A549 (cell line): Measurements from ENCODE around the gene NANOS2. TPM values are rescaled to one million over a fixed set of nuclear protein-coding genes. Genes with fewer than 3 reads are reported as not detected.

ENCODE experiments used
- ATAC-seq, 2 experiments: fragments of 200-7000 bp in 1 of 2; fragments of >200 bp in 1 of 2; cut with Nextera tagmentation in 1 of 2; cut with Tn5 transposase in 1 of 2; 3 replicates each; pipeline versions ENCODE4 v1.8.0 to v1.9.1; 2018 to 2020; ENCODE audit warnings: mild to moderate bottlenecking in 1 of 2, moderate library complexity in 1 of 2
- CTCF ChIA-PET: fragments of 300-600 bp; sonication (Branson Sonifier 250); formaldehyde crosslinking; extraction: SDS; loops from one replicate; lab custom pipeline; 2021; ENCODE audit warnings: antibody characterized with exemption, inconsistent platforms; lab: Yijun Ruan, JAX
- POLR2A ChIA-PET: fragments of 350-600 bp; formaldehyde crosslinking; extraction: SDS; loops from one replicate; lab custom pipeline; 2021; ENCODE audit warnings: antibody characterized with exemption, inconsistent platforms; lab: Yijun Ruan, JAX
- DNase-seq, 2 experiments: peaks; one replicate each; pipeline versions ENCODE4 v3.0.0 to v3.0.0-alpha.2; 2011 to 2016; ENCODE audit warnings: low read depth in 1 of 2, low spot score in 1 of 2
- FAIRE-seq: peaks from 2 replicates; lab custom pipeline; 2011; peaks lifted over from hg19 to GRCh38; lab: Jason Lieb, UNC
- H3K27ac ChIP-seq, 2 experiments: fragments of >200 bp; sonication (Bioruptor Twin); formaldehyde crosslinking; 3 replicates each; pipeline ENCODE4 v1.5.1; 2016 to 2017
- H3K4me1 ChIP-seq: fragments of >200 bp; sonication (Bioruptor Twin); formaldehyde crosslinking; 3 replicates; pipeline ENCODE4 v1.6.1; 2016
- H3K4me2 ChIP-seq: fragments of >200 bp; sonication (Bioruptor Twin); formaldehyde crosslinking; 3 replicates; pipeline ENCODE4 v1.6.1; 2016
- H3K4me3 ChIP-seq: fragments of >200 bp; sonication (Bioruptor Twin); formaldehyde crosslinking; 3 replicates; pipeline ENCODE4 v1.5.1; 2016
- H3K9me3 ChIP-seq: fragments of >200 bp; sonication (Bioruptor Twin); formaldehyde crosslinking; 3 replicates; pipeline ENCODE4 v1.6.1; 2016
- CEBPB ChIP-seq, 2 experiments: fragments of >200 bp in 1 of 2; sonication (Bioruptor Twin) in 1 of 2; formaldehyde crosslinking in 1 of 2; IDR thresholded peaks; 2 replicates each; pipeline ENCODE4 v1.6.1; 2012 to 2016
- CHD4 ChIP-seq: fragments of 200-600 bp; sonication (generic); IDR thresholded peaks from 2 replicates; pipeline ENCODE4 v1.6.1; 2016; ENCODE audit warnings: antibody characterized with exemption, mild to moderate bottlenecking, borderline replicate concordance
- EHF ChIP-seq: fragments of 250-450 bp; sonication (Bioruptor Pico); IDR thresholded peaks from 2 replicates; pipeline ENCODE4 v1.5.0; 2020; ENCODE audit warnings: mild to moderate bottlenecking
- EP300 ChIP-seq, 2 experiments: fragments of >200 bp; sonication (Bioruptor Twin); formaldehyde crosslinking; IDR thresholded peaks; 2 replicates in 1 of 2; 3 replicates in 1 of 2; pipeline ENCODE4 v1.6.1; 2016 to 2017
- FOSB ChIP-seq: fragments of 250-450 bp; sonication (Bioruptor Pico); IDR thresholded peaks from 2 replicates; pipeline ENCODE4 v1.5.0; 2020; ENCODE audit warnings: mild to moderate bottlenecking, moderate library complexity
- FOXS1 ChIP-seq: fragments of 250-450 bp; sonication (Bioruptor Pico); IDR thresholded peaks from 2 replicates; pipeline ENCODE4 v1.5.0; 2020; ENCODE audit warnings: mild to moderate bottlenecking, moderate library complexity
- GATA3 ChIP-seq: IDR thresholded peaks from 2 replicates; pipeline ENCODE4 v1.6.1; 2012; ENCODE audit warnings: borderline replicate concordance
- HDAC2 ChIP-seq: fragments of 200-600 bp; sonication (generic); IDR thresholded peaks from 2 replicates; pipeline ENCODE4 v1.6.1; 2016
- HEYL ChIP-seq: fragments of 250-450 bp; sonication (Bioruptor Pico); IDR thresholded peaks from 2 replicates; pipeline ENCODE4 v1.8.0; 2021; ENCODE audit warnings: mild to moderate bottlenecking, moderate library complexity
- HOXB5 ChIP-seq: fragments of 250-450 bp; sonication (Bioruptor Pico); IDR thresholded peaks from 2 replicates; pipeline ENCODE4 v1.5.0; 2020; ENCODE audit warnings: mild to moderate bottlenecking, moderate library complexity
- JUN ChIP-seq, 2 experiments: fragments of >200 bp; sonication (Bioruptor Twin); formaldehyde crosslinking; IDR thresholded peaks; 2 replicates in 1 of 2; 3 replicates in 1 of 2; pipeline ENCODE4 v1.6.1; 2016 to 2017
- JUNB ChIP-seq: fragments of >200 bp; sonication (Bioruptor Twin); formaldehyde crosslinking; IDR thresholded peaks from 2 replicates; pipeline ENCODE4 v1.6.1; 2016
- KDM1A ChIP-seq: fragments of 200-600 bp; sonication (generic); IDR thresholded peaks from 2 replicates; pipeline ENCODE4 v1.6.1; 2016; ENCODE audit warnings: low read depth, mild to moderate bottlenecking
- KDM5A ChIP-seq: fragments of 200-600 bp; sonication (generic); IDR thresholded peaks from 2 replicates; pipeline ENCODE4 v1.6.1; 2016; ENCODE audit warnings: antibody characterized with exemption, mild to moderate bottlenecking
- MAZ ChIP-seq: fragments of 150-350 bp; IDR thresholded peaks from 2 replicates; pipeline ENCODE4 v1.6.1; 2014; ENCODE audit warnings: antibody characterized with exemption, low read depth, low read length, borderline replicate concordance
- MYC ChIP-seq: IDR thresholded peaks from 2 replicates; pipeline ENCODE4 v1.6.1; 2012; ENCODE audit warnings: mild to moderate bottlenecking, inconsistent platforms, low read length, improper control_type of control experiment, borderline replicate concordance
- PHF8 ChIP-seq: fragments of 200-600 bp; sonication (generic); IDR thresholded peaks from 2 replicates; pipeline ENCODE4 v1.6.1; 2016; ENCODE audit warnings: low read depth, mild to moderate bottlenecking, antibody characterized with exemption, moderate library complexity, borderline replicate concordance
- POLR2A ChIP-seq: IDR thresholded peaks from 2 replicates; pipeline ENCODE4 v1.6.1; 2012; ENCODE audit warnings: mild to moderate bottlenecking, low read length
- RARB ChIP-seq: fragments of 250-450 bp; sonication (Bioruptor Pico); IDR thresholded peaks from 2 replicates; pipeline ENCODE4 v1.8.0; 2021; ENCODE audit warnings: mild to moderate bottlenecking, moderate library complexity
- RNF2 ChIP-seq: fragments of 200-600 bp; sonication (generic); IDR thresholded peaks from 2 replicates; pipeline ENCODE4 v1.6.1; 2016; ENCODE audit warnings: low read depth, mild to moderate bottlenecking, antibody characterized with exemption, moderate library complexity, borderline replicate concordance
- SMC3 ChIP-seq: fragments of >200 bp; sonication (Bioruptor Twin); formaldehyde crosslinking; IDR thresholded peaks from 3 replicates; pipeline ENCODE4 v1.6.1; 2018; ENCODE audit warnings: inconsistent platforms
- TFCP2L1 ChIP-seq: fragments of 250-450 bp; sonication (Bioruptor Pico); IDR thresholded peaks from 2 replicates; pipeline ENCODE4 v1.5.0; 2021; ENCODE audit warnings: mild to moderate bottlenecking
- ZFP36 ChIP-seq: fragments of 450-650 bp; IDR thresholded peaks from 2 replicates; pipeline ENCODE4 v1.6.1; 2014; ENCODE audit warnings: borderline replicate concordance; ENCODE audit not compliant: partially characterized antibody
- ZNF302 ChIP-seq: fragments of 250-450 bp; sonication (Bioruptor Pico); IDR thresholded peaks from 2 replicates; pipeline ENCODE4 v1.9.0; 2021; ENCODE audit warnings: inconsistent platforms, mild to moderate bottlenecking, moderate library complexity
- WGBS: methylation state at CpG from one replicate; pipeline ENCODE4 v1.1.6; 2017; ENCODE audit errors: missing lambda C conversion rate; 5-methylcytosine and 5-hydroxymethylcytosine counted together
- polyA plus RNA-seq, 4 experiments: library from polyadenylated mRNA; depleted of rRNA in 3 of 4; stranded (reverse); fragments of >200 nt; fragmentation: RNase III in 1 of 4; extraction: RNeasy Plus Mini Kit Qiagen cat#74134 plus additional on column Dnase treatment in 1 of 4; gene quantifications; 2 replicates in 3 of 4; 3 replicates in 1 of 4; pipeline ENCODE4 v1.2.3, GENCODE V29; 2011 to 2017
- TF ChIP-seq, protein P1 (sequence below): IDR thresholded peaks from 2 replicates; pipeline ENCODE4 v1.6.1; 2012
- TF ChIP-seq, protein P2 (sequence below): fragments of 150-350 bp; IDR thresholded peaks from 2 replicates; pipeline ENCODE4 v1.6.1; 2014; ENCODE audit warnings: low read depth, mild to moderate bottlenecking, low read length
- TF ChIP-seq, protein P3 (sequence below): fragments of 450-650 bp; IDR thresholded peaks from 2 replicates; pipeline ENCODE4 v1.6.1; 2014; ENCODE audit warnings: antibody characterized with exemption
- TF ChIP-seq, protein P4 (sequence below): fragments of >200 bp; sonication (Bioruptor Twin); formaldehyde crosslinking; IDR thresholded peaks from 3 replicates; pipeline ENCODE4 v1.6.1; 2016

The NANOS2 gene
- polyA plus RNA-seq, 2 of the 4 experiments (the other 2 are of a cell fraction): not detected

DNA sequence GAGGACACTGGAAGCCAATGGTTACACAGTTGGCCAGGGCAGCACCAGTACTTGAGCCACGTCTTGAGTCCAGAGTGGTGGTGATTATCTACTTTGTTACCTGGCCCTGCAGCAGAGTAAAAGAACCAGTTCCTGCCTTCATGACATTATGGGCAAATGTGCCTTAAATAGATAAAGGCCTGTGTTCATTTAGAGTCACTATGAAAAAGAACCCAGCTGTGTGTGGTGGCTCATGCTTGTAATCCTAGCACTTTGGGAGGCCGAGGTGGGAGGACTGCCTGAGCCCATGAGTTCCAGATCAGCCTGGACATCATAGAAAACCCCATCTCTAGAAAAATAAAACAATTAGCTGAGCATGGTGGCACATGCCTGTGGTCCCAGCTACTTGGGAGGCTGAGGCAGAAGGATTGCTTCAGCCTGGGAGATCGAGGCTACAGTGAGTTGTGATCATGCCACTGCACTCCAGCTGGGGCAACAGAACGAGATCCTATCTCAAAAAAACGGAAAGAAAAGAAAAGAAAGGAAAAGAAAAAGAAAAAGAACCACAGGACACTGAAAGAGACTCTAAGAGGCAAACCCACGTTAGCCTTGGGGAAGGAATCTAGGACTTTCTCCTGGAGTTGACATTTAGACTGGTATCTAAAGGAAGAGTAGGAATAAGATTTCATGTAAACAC lies 25.2 kb downstream of the NANOS2 start:
- Histone ChIP-seq H3K9me3 (no peaks in the 10 kb centered on the region), H3K4me3 (no peak overlapping the region), H3K4me2 (no peak overlapping the region), H3K27ac (no peak overlapping the region), H3K4me1 (peaks cover 14% of the 10 kb centered on the region)
- WGBS: 62% methylated on average over 6 of the region's 6 CpGs
- FAIRE-seq (no peak), DNase-seq (no peak), ATAC-seq (no peak)
- TF ChIP-seq CHD4: no peak
- TF ChIP-seq RNF2: no peak
- no peak for TF ChIP-seq JUN (IDR thresholded peaks at IDR 0.05)
- TF ChIP-seq, protein P1, sequence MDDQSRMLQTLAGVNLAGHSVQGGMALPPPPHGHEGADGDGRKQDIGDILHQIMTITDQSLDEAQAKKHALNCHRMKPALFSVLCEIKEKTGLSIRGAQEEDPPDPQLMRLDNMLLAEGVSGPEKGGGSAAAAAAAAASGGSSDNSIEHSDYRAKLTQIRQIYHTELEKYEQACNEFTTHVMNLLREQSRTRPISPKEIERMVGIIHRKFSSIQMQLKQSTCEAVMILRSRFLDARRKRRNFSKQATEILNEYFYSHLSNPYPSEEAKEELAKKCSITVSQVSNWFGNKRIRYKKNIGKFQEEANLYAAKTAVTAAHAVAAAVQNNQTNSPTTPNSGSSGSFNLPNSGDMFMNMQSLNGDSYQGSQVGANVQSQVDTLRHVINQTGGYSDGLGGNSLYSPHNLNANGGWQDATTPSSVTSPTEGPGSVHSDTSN: no peak
- no peak for TF ChIP-seq HDAC2
- CTCF ChIA-PET: interaction anchor here (0.6 to 12.8 kb wide), 3 partner anchors 22 to 494 kb away, joined by 3 to 315 read pairs (median 3); partner anchors contain the start of genes FOXA3 and SYMPK
- POLR2A ChIA-PET: interaction anchor here (1.2 kb wide), 1 partner anchor 14 kb away, joined by 5 read pairs; the partner anchor contains the start of gene MYPOP

DNA sequence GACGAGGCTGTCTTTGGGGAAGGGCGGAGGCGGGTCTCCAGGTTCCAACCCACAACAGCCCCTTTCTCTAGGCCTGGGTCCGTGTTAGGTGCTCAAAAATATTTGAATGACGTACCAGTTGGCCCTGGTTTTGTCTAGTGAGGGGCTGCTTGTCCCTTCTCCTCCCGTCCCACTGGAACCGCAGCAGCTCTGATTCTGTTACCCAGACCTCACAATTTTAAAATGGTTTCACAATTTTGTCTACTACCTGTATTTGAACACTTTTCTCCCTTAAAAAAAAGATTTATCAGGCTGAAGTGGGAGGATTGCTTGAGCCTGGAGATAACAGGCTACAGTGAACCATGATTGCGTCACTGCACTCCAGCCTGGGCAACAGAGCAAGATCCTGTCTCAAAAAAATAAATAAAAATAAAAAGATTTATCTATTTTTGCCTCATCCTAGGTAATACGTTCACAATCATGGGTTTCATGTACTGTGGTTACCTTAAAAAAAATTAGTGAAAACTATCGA lies 27.3 kb downstream of the NANOS2 start:
- 48% methylated on average over 10 of the region's 10 CpGs for WGBS
- Histone ChIP-seq H3K4me1 (peaks cover 31% of the 10 kb centered on the region), H3K4me2 (peak overlapping the region; percentile 87), H3K9me3 (no peaks in the 10 kb centered on the region), H3K27ac (peak overlapping the region; percentile 95 to 97), H3K4me3 (peak overlapping the region; percentile 87)
- FAIRE-seq (peak; percentile 68), DNase-seq (no peak), ATAC-seq (no peak)
- TF ChIP-seq TFCP2L1 (CRISPR knock-in tag) (no peak), SMC3 (no peak), ZNF302 (CRISPR knock-in tag) (no peak), RARB (CRISPR knock-in tag) (no peak), CEBPB (IDR thresholded peaks at IDR 0.05) (peak; percentile 23 to 75; a peak in 3 of 4 replicates), HOXB5 (no peak), EP300 (IDR thresholded peaks at IDR 0.05) (no peak), EHF (CRISPR knock-in tag) (no peak), MAZ (no peak), GATA3 (0 out of 2 replicates have a peak, but pooled peaks have one; percentile 2), MYC (no peak), HEYL (CRISPR knock-in tag) (no peak)
- TF ChIP-seq, protein P2, sequence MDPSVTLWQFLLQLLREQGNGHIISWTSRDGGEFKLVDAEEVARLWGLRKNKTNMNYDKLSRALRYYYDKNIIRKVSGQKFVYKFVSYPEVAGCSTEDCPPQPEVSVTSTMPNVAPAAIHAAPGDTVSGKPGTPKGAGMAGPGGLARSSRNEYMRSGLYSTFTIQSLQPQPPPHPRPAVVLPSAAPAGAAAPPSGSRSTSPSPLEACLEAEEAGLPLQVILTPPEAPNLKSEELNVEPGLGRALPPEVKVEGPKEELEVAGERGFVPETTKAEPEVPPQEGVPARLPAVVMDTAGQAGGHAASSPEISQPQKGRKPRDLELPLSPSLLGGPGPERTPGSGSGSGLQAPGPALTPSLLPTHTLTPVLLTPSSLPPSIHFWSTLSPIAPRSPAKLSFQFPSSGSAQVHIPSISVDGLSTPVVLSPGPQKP: no peak
- ChIA-PET CTCF (interaction anchor here (1.0 to 12.8 kb wide), 5 partner anchors 14 to 71 kb away, joined by 3 to 315 read pairs (median 5); partner anchors contain the start of genes FOXA3, MYPOP, RSPH6A and SYMPK), POLR2A (interaction anchor here (1.3 to 2.8 kb wide), 3 partner anchors 16 to 117 kb away, joined by 4 to 30 read pairs (median 23); partner anchors contain the start of genes FOXA3, MYPOP and SYMPK)

DNA sequence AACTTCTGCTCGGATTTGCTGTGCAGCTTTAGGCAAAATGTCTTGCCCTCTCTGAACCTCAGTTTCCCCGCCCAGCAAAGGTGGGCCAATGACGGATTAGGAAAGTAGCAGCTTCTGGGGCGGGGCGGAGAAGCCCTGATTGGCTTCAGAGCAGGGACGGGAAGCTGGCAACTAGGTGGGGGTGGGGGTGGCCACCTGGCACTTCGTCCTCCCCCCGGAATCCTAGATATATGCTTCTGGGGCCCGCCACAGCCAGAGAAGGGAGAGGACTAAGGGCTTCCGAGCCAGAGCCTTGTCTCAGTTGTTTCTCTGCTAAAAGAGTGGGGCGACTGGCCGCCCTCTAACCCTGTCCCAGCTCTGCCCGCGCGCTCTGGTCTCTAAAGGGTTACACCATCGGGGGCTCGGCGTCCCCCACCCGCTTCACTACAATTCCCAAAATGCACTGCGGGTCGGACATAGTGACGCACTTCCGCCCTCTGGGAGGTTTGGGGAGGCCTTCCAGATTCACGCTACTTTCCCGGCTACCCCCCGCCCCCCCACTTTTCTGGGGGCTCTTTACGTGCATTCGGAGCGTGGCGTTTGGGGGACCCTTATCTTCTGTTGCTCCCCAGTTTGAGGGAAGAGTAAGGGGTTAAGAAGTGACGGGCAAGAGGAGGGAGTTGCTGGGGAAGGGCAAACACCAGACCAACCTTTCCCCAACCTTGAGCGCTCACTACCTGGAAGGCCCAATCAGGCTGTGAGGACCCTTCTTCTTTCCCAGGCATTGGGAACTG lies 28.0 kb downstream of the NANOS2 start:
- Histone ChIP-seq H3K4me2 (peak overlapping the region; percentile 87), H3K4me1 (peaks cover 37% of the 10 kb centered on the region), H3K27ac (peak overlapping the region; percentile 95 to 97), H3K9me3 (no peaks in the 10 kb centered on the region), H3K4me3 (peak overlapping the region; percentile 87)
- DNase-seq (peak; percentile 97 to 98), ATAC-seq (peak; percentile 63 to 78), FAIRE-seq (peak; percentile 97)
- WGBS: 2% methylated on average over 30 of the region's 32 CpGs
- ChIA-PET CTCF (interaction anchor here (0.6 to 12.8 kb wide), 12 partner anchors 8 to 394 kb away, joined by 3 to 315 read pairs (median 4); partner anchors contain the start of genes FOXA3, MYPOP, RSPH6A and SYMPK), POLR2A (interaction anchor here (0.6 to 2.8 kb wide), 15 partner anchors 16 to 1370 kb away, joined by 3 to 30 read pairs (median 5); partner anchors contain the start of genes CCDC61, FOXA3, MYPOP and SYMPK)
- TF ChIP-seq FOSB (CRISPR knock-in tag) (no peak), GATA3 (peak; percentile 13; the same call in 1 of the 2 replicates), ZFP36 (peak; percentile 100), PHF8 (peak; percentile 74; the same call in 1 of the 2 replicates), KDM5A (no peak), HDAC2 (peak; percentile 77), POLR2A (peak; percentile 37), KDM1A (peak; percentile 97), MAZ (peak; percentile 49), JUNB (no peak), FOXS1 (CRISPR knock-in tag) (no peak), RARB (CRISPR knock-in tag) (0 out of 2 replicates have a peak, but pooled peaks have one; percentile 29), TFCP2L1 (CRISPR knock-in tag) (0 out of 2 replicates have a peak, but pooled peaks have one; percentile 44)
- TF ChIP-seq, protein P3, sequence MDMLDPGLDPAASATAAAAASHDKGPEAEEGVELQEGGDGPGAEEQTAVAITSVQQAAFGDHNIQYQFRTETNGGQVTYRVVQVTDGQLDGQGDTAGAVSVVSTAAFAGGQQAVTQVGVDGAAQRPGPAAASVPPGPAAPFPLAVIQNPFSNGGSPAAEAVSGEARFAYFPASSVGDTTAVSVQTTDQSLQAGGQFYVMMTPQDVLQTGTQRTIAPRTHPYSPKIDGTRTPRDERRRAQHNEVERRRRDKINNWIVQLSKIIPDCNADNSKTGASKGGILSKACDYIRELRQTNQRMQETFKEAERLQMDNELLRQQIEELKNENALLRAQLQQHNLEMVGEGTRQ: no peak
- TF ChIP-seq, protein P4, sequence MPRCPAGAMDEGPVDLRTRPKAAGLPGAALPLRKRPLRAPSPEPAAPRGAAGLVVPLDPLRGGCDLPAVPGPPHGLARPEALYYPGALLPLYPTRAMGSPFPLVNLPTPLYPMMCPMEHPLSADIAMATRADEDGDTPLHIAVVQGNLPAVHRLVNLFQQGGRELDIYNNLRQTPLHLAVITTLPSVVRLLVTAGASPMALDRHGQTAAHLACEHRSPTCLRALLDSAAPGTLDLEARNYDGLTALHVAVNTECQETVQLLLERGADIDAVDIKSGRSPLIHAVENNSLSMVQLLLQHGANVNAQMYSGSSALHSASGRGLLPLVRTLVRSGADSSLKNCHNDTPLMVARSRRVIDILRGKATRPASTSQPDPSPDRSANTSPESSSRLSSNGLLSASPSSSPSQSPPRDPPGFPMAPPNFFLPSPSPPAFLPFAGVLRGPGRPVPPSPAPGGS: peak; percentile 54
